GM21515 (cell line): Measurements from ENCODE around the gene EPB41L3.
"Not testable (repeated sequence)": the region's sequence is repeated elsewhere in the genome, so short reads cannot be mapped to it uniquely, and the experiment has no call there.

Experiments used
- ATAC-seq: cut with Tn5 transposase; IDR thresholded peaks from one replicate; pipeline ENCODE4 v1.9.1; 2021; ENCODE audit not compliant: unreplicated experiment

EPB41L3 gene

DNA sequence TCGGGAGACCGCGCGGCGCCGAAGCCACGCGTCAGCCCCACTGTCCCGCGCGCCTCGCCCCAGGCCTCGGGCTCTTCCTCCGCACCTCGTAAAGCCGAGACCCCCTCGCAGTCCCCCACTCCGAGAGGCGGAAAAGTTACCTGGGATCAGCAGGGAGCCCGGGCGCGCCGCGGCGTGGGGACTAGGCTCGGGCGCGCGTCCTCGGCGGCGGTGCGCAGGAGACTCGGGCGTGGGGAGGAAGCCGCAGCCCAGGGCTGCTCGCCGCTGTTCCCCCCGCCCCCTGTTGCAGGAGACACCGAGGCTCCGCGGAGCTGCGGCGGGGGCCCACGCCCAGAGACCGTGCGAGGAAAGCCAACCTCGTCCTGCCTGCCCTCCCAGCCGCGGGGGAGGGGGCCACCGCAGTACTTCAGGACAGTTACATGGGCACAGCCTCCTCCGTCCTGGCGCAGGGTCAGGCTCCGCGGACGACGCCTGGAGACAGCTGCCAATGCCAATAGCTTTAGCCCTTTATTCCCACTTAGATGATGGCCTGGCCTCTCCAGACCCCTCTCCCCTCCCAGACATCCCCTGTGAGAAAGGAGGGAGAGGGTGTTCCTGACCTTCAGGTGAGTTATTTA lies at the start of gene EPB41L3:
EPB41L3 (minus strand) TSS at position 225 of the 617 bp plus-strand sequence. CDS start 54,814 bp downstream, outside the sequence.
- no peak for ATAC-seq

DNA sequence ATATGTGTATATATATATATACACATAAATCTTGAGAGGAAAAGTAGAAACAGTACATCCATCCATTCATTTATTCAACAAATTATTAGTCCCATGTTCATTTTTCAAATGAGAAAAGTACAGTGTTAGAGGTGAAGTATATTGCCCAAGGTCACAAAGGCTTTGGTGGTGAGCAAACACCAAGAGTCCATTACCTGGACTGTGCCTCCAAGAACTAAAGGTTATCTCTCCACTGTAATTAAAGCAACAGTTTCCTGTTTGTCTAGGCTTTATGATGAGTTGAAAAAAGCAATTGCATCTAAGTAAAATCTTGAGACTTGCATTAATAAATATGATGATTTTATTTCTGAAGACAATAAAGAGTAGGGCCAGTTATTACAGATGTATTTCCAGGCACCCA lies 44.7 kb upstream of the EPB41L3 start:
- ATAC-seq = no peak

DNA sequence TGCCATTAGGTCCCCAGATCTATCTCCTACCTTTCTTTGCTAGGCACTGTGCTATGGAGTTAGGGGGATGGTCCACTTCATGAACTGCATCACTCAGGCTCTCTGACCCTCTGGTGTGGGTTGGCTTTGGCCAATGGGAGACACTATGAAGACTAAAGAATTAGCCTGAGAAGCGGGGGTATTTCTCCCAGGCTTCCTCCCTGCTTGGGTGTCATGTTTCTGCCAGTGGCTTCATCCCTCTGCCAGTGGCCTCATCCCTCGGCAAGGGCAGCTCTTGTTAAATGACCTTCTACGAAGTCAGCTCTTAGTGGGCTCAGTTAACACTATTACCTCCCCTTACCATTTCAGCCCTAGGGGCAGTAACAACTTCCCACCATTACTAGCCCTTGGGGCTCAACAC lies 41.9 kb upstream of the EPB41L3 start:
- ATAC-seq = no peak

DNA sequence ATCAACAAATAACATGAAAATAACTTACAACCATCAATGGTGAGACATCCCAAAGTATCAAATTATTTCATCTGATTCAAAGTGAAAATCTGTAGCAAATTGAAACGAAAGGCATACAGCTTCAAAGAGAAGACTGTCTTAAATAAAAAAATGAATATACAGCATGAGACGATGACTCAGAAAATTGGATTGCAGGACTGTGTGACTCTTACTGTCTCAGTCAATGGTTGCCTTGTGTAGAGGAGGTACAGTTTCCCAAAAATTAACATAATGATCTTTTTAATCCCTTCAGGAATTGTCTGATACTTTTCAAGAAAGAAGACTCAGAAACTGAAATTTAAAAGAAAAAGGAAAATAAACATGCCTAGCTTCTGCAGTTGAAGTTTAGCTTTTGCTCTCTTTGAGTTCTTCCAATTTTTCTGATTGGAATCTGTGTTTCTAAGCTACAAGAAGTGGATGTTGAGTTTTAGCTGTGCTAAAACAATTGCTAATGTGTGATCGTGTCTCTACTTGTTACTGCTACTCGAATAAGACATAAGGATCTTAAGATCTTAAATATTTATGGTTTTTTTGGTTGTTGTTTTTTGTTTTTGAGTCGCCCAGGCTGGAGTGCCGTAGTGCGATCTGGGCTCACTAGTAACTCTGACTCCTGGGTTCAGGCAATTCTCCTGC lies 41.1 kb upstream of the EPB41L3 start:
- no peak for ATAC-seq

DNA sequence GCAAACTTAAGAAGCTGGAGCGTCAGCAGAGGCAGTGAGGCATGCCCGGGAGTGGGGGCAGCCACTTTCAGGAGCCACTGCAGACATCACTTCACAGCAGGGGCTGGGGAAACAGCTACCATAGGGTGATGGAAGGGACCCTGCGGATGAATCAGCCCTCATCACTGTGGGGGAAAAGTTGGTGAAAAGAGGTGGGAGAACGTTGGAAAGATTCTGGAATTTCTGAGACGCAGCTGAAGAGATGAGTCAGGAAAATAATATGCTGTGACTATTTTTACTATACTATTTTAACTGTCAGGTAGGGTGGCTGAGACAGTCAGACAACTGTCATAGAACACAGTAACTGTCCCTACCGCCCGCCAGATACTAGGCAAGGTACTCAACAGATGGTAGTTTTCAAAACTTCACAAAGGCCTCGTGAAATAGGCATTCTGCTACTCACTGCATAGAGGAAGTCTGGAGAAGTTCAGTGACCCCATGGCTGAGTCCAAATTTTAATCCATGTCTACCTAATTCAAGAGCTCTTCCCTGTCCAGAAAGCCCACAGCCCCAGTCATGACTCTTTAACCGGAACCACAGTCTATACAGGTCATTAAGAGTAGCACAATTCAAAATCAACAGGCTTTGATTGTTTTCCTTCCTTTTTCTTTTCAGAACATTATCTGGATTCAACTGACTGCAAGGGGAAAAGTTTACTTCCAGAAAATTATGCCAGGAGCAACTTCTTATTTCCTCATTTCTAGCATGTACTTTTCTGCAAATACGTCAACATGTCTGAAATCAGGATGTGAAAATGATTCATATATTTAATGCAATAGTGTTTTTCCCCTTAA lies 39.3 kb upstream of the EPB41L3 start:
- ATAC-seq = no peak

DNA sequence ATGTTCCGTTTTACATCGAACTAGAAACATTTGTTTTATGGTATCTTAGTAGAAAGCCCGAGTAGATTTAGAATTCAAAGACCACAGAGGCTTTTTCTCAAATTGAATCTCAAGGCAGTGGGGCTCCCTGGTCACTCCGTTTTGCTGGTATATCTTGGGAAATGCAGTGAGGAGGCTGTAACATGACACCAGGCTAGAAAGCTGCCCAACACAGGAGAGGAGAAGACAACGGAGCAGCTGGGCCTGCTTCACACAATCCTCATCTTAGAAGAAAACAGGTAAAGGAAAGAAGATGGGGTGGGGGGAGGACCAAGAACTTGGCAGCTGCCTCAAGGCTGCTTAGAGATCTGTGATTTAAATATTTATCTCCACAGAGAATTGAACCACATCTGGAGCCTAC lies 38.3 kb upstream of the EPB41L3 start:
- no peak for ATAC-seq

DNA sequence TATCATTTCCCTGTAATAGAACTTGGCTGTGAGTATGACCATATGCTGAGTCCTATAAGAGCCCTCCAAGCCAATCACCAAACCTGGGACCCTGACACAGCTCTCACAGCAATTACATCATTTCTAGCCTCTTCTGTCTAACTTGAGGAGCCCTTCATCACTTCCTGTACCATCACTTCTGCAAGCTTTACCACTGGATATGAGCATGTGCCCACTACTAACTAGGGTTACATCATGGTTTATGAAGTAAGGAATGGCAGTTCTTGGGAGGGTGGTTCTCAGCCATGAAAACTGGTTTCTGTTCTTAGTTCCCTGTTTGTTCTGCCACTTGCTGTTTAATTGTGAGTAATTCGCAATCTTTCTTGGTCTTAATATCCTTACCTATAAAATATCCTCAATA lies 31.0 kb upstream of the EPB41L3 start:
- no peak for ATAC-seq

DNA sequence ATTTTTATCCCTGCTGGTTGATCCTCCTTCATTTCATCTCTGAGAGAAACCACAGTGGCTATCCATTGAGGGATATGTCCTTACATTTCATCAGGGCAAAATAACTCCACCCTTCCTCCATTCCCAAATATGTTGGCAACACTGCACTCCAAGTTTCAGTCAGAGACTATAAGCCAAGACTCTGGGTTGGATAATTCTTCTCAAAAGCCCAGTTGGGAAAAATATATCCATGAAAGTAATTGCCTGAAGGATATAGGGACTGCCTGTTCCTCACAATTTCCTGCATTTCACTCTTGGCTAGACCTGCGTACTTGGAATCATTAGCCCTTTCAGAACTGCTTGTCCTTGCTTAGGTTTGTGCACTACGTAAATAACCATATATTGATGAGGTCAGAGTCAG lies 27.9 kb upstream of the EPB41L3 start:
- no peak for ATAC-seq

DNA sequence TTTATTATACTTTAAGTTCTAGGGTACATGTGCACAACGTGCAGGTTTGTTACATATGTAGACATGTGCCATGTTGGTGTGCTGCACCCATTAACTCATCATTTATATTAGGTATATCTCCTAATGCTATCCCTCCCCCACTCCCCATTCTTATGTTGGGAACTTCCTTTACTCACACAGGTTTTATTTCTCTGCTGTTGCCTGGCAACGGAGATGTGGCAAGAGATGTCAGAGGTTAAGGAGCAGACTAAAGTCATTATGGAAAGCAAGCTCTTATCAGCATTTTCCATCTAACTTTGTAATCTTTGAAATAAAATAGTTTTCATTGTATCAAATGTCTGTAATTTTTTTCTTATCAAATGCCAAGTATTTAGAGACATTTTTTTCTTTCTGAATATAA lies 26.8 kb upstream of the EPB41L3 start:
- ATAC-seq = not testable (repeated sequence)

DNA sequence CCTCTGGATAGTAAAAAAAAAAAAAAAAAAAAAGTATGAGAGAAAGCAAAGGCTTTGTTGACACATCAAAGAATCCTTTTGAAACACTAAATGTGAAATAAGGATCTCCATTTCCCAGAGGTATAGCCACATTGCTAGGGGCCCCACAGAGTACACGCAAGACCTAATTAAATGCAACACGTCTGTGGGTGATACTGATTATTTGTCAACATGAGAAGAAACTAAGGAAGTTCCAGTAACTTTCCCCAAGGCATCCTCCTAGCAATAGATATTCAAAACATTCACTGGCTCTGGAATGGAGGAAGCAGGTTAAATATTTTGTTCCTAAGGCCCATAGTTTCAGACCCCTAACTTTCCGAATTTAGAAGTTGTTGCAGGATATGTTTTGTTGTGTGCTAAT lies 24.6 kb upstream of the EPB41L3 start:
- no peak for ATAC-seq

DNA sequence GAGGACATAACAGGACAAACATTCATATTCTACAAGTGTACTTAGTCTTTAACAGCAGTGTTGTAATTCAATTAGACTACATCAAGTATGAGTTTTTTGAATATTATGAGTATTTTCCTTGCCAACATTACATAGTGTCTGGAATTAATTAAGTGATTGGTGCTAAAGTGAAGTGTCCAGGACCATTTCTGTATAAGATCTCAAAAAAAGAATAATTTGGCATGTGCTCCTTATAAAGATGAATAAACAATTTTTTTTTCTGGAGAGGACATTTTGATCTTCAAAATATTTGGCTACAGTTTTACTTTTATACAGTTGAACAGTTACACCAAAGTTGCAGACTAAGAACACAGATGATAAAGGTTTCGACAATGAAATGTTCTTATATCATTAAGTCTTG lies 15.1 kb upstream of the EPB41L3 start:
- no peak for ATAC-seq

DNA sequence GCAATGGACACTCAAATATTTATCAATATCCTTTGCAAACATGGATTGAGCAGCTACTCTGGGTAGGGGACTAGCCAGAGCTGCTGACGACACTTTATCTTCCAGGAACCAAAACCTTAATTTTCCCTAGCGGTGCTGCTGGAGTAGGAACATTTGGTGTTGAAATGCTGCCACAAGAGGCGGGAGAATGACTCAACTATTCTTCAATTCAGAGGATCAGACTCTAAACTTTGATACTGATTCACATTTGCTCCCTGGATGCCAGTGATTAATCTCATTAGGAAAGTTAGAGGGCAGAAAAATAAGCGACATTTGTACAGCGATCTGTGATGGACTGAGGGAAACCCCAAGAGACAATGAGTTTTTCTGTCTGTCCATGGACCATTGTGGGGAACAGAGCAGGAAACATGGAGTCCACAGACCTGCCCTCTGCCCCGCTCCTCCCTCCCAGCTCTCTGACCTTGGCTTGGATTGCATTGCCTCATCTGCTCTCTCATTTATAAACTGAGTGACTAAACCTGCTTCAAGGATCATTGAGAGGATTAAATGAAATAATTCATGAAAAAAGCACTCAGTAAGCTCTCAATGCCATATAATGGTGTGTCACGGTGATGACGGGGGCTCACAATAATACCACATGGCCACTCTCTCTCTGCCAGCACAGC lies 12.6 kb upstream of the EPB41L3 start:
- ATAC-seq = no peak

DNA sequence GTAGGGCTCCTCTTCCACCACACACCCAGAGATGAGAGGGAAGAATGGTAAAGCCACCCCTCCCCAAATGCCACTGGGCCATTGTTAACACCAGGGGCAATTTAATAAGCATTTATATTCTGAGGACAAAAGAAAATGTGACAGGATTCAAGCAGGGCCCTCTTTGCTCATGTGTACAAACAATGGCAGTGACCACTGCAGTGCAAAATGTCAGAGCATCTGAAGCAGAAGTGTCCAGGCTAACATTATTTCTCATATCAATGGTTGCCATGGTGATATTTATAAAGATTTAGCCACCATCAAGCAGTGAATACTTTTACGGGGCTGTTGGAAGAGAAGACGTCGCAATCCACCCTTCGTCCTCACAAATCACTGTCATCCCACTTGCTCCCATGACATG lies 10.8 kb upstream of the EPB41L3 start:
- ATAC-seq = no peak

DNA sequence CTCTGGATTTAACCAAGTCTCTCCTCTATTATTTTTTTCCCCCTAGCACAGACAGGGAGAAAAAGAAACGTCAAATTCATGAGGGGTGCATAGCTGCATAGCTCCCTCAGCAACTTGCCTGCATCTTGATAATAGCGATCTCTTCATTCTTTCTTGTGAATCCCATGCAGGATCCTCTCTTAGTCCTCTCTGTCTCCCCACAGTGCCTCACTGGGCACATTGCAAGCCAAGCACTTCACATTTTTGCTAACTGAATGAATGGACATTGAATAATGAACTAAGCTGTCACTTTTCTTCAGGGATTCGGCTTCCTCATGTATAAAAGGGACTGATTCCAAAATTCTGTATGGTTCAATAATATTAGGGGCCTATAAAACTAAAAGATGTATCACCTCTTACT lies 2.9 kb upstream of the EPB41L3 start:
- no peak for ATAC-seq

DNA sequence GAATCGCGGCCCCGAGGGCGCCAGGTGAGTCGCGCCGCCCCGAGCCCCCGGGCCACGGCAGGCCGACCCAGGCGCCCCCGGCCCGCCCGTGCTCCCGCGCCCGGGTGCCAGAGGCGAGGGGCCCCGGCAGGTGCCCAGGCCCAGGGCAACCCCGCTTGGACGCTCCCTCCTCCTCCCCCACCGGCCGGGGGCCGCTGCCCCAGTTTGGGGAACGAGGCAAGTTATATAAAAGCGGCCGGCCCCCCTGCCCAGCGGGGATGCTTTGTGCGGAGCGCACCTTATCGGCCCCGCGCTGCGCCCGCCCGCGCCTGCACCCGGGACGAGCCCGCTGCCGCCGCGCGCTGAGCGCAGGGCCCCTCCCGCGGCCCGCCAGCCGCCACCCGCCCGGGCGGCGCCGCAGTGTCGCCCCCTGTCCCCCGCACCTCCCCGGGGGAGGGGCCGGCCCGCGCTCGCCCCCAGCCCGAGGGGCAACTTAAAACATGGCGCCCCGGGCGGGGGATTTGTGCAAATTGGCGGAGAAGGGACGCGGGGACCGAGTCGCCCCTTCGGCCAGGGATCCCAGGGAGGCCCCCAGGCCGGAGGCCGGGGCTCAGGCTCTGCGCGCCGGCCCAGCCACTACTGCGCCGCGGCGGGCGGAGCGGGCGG lies 639 bp downstream of the EPB41L3 start:
- no peak for ATAC-seq

DNA sequence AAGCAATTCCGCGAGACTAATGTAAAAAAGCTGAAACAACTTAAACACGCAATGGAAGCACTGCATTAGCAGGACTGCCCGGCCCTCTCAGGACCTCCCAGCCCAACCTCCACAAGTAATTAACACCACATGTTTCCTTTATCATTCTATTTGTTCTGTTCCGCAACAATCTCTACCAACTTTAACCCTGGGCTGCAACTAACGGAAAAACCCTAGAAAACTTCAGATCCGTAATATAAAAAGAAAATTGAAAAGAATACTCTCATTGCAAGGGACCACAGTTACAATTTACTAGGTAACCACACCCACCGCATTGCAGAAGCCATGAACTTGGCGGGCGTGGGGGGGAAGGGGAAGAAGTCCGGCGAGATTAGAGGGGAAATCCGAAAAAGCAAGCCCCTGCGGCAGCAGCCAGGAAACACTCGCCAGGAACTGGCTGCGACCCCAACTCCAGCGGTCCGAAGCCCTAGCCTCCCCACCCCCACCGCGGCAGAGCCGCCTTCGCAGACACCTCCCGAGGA lies 1.2 kb downstream of the EPB41L3 start:
- ATAC-seq = no peak

DNA sequence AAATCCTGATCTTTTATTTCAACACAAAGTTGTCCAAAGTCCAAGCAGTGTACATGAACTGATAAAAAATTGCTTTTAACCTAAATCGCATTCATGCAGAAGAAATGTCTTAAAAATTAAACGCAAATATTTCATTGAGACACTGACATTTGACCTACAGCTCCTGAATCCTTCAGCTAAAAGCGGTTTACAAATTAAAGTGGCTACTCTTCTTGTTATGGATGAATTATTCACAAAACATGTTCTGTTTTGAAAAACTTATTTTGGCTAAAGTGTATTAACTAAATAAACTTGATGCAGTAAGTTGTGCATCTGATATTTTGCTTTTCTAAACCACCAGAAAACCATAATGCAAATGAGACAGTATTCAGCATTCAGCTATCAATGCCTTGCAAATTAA lies 2.2 kb downstream of the EPB41L3 start:
- ATAC-seq = no peak

DNA sequence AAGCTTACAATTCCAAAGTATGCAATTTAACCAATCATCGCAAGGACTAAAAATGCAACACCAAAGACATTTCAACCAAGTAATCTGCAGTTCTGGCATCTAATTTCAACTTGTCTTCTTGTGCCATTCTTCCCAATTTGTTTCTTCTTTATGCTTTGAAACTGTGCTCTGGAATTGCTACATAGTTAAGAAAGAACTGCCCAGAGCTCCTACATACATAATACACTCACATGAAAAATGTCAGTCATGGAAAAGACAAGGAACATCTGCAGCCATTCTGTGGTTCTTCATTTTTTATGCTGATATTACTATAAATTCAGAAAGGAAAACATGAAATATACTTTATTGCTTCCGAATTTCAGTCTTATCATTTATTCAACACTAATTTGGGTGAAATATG lies 4.4 kb downstream of the EPB41L3 start:
- no peak for ATAC-seq

DNA sequence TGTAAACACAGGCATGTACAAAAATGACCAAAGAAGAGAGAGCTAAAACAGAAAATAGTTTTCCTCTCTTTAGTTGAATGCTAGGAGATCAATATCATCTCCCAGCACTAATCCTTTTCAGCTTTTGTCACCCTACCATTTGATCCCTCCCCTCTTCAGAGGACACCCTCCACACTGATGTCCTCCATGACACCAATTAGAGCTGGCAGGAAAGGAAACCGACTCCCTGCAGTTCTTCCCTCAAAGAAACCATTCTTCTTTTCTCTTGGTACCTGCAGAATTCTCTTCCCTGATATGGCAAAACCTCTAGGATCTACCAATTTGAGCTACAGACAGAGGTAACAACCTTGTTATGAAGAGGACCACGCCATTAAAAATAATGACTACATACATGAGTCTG lies 5.3 kb downstream of the EPB41L3 start:
- no peak for ATAC-seq

DNA sequence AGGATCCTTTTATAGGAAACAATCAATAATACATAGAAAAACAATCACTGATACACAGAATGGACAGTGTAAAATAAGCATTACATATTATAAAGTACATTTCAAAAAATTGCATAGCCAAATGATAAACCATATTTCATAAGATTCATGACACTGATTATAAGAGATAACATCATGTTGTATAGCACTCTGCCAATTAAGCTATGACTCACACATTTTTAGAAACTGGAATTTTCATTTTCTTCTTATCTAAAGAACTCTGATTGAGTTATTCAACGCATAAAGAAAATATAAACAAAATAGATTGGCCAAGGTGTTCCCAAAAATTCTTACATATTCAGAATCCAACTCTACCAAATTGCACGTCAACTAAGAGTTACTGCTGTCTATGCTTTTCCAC lies 5.9 kb downstream of the EPB41L3 start:
- ATAC-seq = no peak

DNA sequence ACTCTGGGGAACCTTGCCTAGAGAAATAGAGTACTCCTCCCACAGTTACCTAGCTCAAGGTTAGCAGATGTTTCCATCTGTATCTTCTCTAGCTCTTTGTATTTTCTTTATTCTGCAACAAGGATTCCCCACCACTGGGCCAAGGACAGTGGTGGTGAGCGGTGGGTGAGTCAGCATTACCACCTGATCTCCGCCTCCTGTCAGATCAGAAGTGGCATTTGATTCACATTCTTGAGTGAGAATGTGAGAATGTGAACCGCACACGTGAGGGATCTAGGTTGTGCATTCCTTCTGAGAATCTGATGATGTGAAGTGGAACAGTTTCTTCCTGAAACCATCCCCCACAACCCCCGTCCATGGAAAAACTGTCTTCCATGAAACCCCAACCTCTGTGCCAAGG lies 9.0 kb downstream of the EPB41L3 start:
- ATAC-seq = no peak
